GM12874 (cell line): Measurements from ENCODE around the gene EIF2B5.

Experiments
- TF ChIP-seq, protein P1 (sequence below): IDR thresholded peaks from 2 replicates; pipeline ENCODE4 v1.5.1; 2011; ENCODE audit warnings: low read depth, mild to moderate bottlenecking, control low read depth, low read length, moderate library complexity; ENCODE audit not compliant: insufficient read depth

The EIF2B5 gene

DNA sequence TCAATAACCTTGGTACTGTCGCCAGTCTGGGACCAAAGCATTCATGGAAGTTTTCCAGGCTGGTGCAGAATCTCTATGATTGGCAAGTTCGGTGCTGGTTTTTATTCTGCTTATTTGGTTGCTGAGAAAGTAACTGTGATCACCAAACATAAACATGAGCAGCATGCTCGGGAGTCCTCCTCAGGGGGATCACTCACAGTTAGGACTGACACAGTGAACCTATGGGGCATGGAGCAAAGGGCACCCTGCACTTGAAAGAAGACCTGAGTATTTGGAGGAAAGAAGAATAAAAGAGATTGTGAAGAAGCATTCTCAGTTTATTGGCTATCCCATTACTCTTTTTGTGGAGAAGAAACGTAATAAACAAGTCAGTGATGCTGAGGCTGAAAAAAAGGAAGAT lies 19.1 kb upstream of the EIF2B5 start:
- TF ChIP-seq, protein P1, sequence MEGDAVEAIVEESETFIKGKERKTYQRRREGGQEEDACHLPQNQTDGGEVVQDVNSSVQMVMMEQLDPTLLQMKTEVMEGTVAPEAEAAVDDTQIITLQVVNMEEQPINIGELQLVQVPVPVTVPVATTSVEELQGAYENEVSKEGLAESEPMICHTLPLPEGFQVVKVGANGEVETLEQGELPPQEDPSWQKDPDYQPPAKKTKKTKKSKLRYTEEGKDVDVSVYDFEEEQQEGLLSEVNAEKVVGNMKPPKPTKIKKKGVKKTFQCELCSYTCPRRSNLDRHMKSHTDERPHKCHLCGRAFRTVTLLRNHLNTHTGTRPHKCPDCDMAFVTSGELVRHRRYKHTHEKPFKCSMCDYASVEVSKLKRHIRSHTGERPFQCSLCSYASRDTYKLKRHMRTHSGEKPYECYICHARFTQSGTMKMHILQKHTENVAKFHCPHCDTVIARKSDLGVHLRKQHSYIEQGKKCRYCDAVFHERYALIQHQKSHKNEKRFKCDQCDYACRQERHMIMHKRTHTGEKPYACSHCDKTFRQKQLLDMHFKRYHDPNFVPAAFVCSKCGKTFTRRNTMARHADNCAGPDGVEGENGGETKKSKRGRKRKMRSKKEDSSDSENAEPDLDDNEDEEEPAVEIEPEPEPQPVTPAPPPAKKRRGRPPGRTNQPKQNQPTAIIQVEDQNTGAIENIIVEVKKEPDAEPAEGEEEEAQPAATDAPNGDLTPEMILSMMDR = no peak

DNA sequence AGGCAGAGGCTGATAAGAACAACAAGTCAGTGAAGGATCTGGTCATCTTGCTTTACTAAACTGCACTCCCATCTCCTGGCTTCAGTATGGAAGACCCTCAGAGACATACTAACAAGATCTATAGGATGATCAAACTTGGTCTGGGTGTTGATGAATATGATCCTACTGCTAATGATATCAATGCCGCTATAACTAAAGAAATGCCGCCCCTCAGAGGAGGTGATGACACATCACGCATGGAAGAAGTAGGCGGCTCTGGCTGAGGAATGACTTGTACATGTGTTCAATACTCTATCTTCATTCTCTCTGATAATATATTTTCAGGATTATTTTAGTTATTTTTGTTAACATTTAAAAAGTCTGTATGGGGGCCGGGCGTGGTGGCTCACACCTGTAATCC lies 17.5 kb upstream of the EIF2B5 start:
- TF ChIP-seq, protein P1 = no peak

DNA sequence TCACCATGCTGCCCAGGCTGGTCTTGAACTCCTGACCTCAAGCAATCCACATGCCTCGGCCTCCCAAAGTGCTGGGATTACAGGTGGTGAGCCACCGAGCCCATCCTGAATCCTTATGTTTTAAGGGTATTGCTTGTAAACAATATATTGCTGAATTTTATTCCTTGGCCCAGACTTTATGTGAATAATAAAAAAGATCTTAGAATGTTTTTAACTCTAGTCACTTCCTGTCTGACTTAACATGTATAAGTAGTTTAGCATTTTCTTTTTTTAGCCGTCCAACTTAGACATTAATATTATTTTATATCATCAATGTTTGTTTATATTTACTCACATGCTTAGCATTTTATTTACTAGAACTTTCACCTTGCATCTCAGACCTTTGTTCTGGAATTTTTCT lies 9.2 kb upstream of the EIF2B5 start:
- TF ChIP-seq, protein P1 = no peak

DNA sequence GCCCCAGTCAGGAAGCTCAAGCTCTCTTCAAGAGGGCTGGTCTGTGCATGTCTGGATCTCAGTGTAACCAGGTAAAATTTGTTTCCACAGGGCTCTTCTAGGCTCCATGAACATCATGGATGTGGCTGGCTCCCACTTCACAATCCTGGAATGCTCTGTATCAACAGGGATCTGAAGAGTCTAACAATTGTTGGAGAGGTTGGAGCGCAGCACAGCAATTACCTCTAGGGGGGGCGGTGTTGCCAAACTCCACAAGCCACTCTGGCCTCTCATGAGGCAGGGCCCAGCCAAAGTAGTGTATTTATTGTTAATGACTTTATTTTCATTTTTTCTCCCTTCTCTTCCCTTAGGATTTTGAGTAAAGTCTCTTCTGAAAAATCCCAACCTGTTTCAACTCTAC lies 6.1 kb upstream of the EIF2B5 start:
- TF ChIP-seq, protein P1 = peak; percentile 45

DNA sequence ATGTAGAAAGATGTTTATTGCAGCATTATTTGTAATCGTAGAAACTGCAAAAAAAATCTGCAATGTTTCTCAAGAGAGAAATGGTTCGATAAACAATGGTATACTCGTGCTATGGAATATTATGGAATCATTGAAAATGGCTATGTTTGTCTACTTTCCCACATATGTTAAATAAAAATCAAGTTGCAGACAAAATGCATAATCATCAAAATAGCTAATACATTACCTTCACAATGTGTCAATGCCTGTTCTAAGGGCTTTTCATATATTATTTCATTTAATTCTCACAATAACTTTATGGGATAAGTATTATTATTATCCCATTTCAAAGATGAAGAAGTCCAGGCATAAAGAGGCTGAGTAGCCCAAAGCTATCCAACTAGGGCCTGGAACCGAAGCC lies 2.2 kb upstream of the EIF2B5 start:
- TF ChIP-seq, protein P1 = no peak

DNA sequence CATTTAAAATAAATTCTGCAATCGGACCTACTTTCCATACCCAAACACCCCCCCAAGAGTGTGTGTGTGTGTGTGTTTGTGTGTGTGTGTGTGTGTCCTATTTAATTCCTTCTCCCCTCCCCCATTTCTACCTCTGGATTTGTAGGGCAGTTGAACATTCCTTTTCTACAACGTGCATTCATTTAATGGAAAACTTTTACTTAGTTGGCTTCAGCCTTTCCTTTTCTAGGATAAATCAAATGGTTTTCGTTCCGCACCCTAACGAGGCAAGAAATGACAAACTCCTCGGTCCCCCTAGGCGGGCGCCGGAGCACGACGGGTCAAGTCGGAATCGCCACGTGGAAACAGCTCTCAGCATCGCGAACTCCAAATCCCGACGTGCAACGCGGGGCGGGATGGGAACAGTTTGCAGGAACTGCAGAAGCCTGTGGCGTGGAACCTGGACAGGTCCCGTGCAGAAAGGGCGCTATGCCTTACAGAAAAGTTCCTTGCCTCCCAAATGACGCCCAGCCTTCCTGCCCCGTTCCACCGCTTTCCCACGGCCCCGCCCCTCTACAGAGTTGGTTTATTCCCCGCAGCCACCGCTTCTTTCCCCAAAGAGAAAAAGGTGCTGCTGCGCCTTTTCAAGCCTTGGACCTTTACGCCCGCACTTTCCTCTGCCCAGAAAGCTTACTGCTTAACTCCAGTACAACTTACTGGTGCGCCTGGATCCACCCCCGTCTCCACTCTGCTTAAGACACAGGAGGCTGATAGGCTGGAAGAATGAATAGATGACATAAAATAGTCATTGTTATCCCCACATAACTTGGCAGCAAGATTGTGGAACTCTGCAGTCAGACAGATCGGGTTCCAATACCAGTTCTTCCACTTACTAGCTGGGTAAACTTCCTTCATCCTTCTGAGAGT lies 1.1 kb upstream of the EIF2B5 start:
- TF ChIP-seq, protein P1 = no peak

DNA sequence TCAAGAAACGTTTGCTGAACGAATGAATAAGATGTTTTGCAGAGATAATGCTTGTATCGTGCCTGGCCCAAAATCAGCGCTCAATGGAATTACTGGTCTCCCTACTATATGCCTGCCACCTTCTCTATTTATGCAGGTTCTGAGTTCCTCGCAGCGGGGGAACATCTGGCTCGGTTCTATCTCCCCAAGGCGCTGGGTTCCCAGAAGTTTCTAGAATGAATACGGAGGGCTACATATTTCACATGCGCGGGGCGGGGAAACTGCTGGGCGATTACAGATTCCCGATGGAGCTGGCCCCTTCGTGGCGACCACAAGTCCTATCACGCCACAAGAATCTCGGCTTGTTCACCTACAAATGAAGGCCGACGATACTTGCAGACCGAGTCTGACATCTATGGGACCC lies 411 bp upstream of the EIF2B5 start:
- TF ChIP-seq, protein P1 = no peak

DNA sequence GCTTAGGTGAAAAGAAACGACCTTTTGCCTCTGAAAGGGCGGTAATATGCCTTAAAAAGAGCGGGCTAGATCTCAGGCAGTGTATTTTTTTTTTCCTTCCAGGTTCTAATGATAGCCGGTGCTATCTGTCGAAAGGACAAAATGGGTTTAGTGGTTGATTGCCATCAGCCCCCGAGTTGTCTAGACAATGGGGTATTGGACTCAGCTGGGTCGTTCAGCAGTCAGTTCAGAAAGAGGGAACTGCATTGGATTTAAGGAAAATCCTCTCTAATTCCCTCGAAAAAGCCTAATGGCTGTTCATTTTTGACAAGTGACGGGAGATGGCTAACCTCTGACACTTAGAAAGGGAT lies 728 bp downstream of the EIF2B5 start:
- TF ChIP-seq, protein P1 = no peak
